Subcutaneous adipose tissue (tissue), 4 donors: ENCODE data around the gene PEPD. TPM values are rescaled to one million over a fixed set of nuclear protein-coding genes. Genes with fewer than 3 reads are reported as not detected.

Experiments
- CTCF ChIP-seq: fragments of 450-650 bp; IDR thresholded peaks from one replicate; pipeline ENCODE4 v1.5.1; 2016; ENCODE audit warnings: low read depth, mild to moderate bottlenecking, control low read depth, antibody characterized with exemption, moderate library complexity
- total RNA-seq, 4 donors: library from RNA; depleted of rRNA; stranded (reverse); fragments of >200 nt; gene quantifications; one replicate each; pipeline ENCODE4 v1.1.0, GENCODE V29; 2016

The PEPD gene
- total RNA-seq, 4 donors from 2014 or later: 71.3 to 110 (median 92.6) TPM

GRCh38 chr19:33418871-33419787 lies 102.5 kb downstream of the PEPD start:
- TF ChIP-seq CTCF: no peak

- no peak for TF ChIP-seq CTCF
Measured at GRCh38 chr19:33418461-33418860, 103.1 kb downstream of the PEPD start.

- TF ChIP-seq CTCF: no peak
Measured at GRCh38 chr19:33417751-33418150, 103.8 kb downstream of the PEPD start.

GRCh38 chr19:33416307-33417215 lies 105.0 kb downstream of the PEPD start:
- no peak for TF ChIP-seq CTCF

- no peak for TF ChIP-seq CTCF
Measured at GRCh38 chr19:33414667-33415605, 106.7 kb downstream of the PEPD start.

GRCh38 chr19:33413868-33414666 lies 107.5 kb downstream of the PEPD start:
- no peak for TF ChIP-seq CTCF
